Stimulated activated CD8-positive, alpha-beta memory T cell treated with anti-CD3 and anti-CD28 coated beads, Interleukin-4, amount 100 ng/mL, for 1 hour (primary cell): Measurements from ENCODE around the gene MOBP.
"Not testable (repeated sequence)": the region's sequence is repeated elsewhere in the genome, so short reads cannot be mapped to it uniquely, and the experiment has no call there.

ENCODE experiments used
- DNase-seq, 2 donors: peaks; one replicate each; pipeline ENCODE4 v3.0.0-alpha.2; 2020; ENCODE audit warnings: low read depth in 2 of 2, low spot score in 1 of 2

The MOBP gene

GRCh38 chr3:39449796-39450195 lies 17.7 kb upstream of the MOBP start:
- no peak for DNase-seq

GRCh38 chr3:39453134-39453533 lies 14.3 kb upstream of the MOBP start:
- DNase-seq, result no peak

GRCh38 chr3:39453872-39454271 lies 13.6 kb upstream of the MOBP start:
- not testable (repeated sequence) for DNase-seq

- no peak for DNase-seq
Observed at GRCh38 chr3:39454591-39455217, 12.8 kb upstream of the MOBP start.

GRCh38 chr3:39456159-39456558 lies 11.3 kb upstream of the MOBP start:
- DNase-seq, result no peak

- DNase-seq, result no peak
Observed at GRCh38 chr3:39457361-39457760, 10.1 kb upstream of the MOBP start.

GRCh38 chr3:39458579-39458978 lies 8.9 kb upstream of the MOBP start:
- not testable (repeated sequence) for DNase-seq

GRCh38 chr3:39460677-39461076 lies 6.8 kb upstream of the MOBP start:
- DNase-seq, result no peak

GRCh38 chr3:39463269-39463668 lies 4.2 kb upstream of the MOBP start:
- no peak for DNase-seq

- DNase-seq, result no peak
Observed at GRCh38 chr3:39466988-39467387, 492 bp upstream of the MOBP start.

- DNase-seq, result no peak
Observed at GRCh38 chr3:39468108-39468436, 592 bp downstream of the MOBP start.

GRCh38 chr3:39469258-39469657 lies 1.8 kb downstream of the MOBP start:
- no peak for DNase-seq

- no peak for DNase-seq
Observed at GRCh38 chr3:39469945-39470344, 2.5 kb downstream of the MOBP start.

- DNase-seq, result no peak
Observed at GRCh38 chr3:39471652-39472051, 4.2 kb downstream of the MOBP start.

GRCh38 chr3:39473452-39474125 lies 6.1 kb downstream of the MOBP start:
- DNase-seq, result no peak

GRCh38 chr3:39474126-39474515 lies 6.6 kb downstream of the MOBP start:
- DNase-seq, result no peak

GRCh38 chr3:39476783-39477182 lies 9.3 kb downstream of the MOBP start:
- DNase-seq, result no peak

GRCh38 chr3:39478226-39478625 lies 10.7 kb downstream of the MOBP start:
- no peak for DNase-seq

- no peak for DNase-seq
Observed at GRCh38 chr3:39479701-39480414, 12.4 kb downstream of the MOBP start.

GRCh38 chr3:39485547-39485946 lies 18.1 kb downstream of the MOBP start:
- no peak for DNase-seq

GRCh38 chr3:39491014-39491413 lies 23.5 kb downstream of the MOBP start:
- no peak for DNase-seq

- no peak for DNase-seq
Observed at GRCh38 chr3:39491733-39492350, 24.4 kb downstream of the MOBP start.
